HepG2 (cell line): ENCODE results near the gene CDH1. TPM values are rescaled to one million over a fixed set of nuclear protein-coding genes. Genes with fewer than 3 reads are reported as not detected.

ENCODE experiments used
- EP300 ChIP-seq, 3 experiments: sonication (generic) in 1 of 3; formaldehyde crosslinking in 1 of 3; IDR thresholded peaks; 2 replicates each; pipeline versions ENCODE4 v1.5.1 to v1.6.1; 2011 to 2020; ENCODE audit warnings: low read depth in 2 of 3, low read length in 2 of 3, borderline replicate concordance in 1 of 3, improper control_type of control experiment in 1 of 3, mild to moderate bottlenecking in 1 of 3, missing genetic modification reagents in 1 of 3, moderate library complexity in 1 of 3
- GFI1 ChIP-seq: sonication (generic); formaldehyde crosslinking; IDR thresholded peaks from 2 replicates; pipeline ENCODE4 v1.5.0; 2020; ENCODE audit warnings: missing genetic modification reagents, mild to moderate bottlenecking, borderline replicate concordance
- GLMP ChIP-seq: sonication (generic); formaldehyde crosslinking; IDR thresholded peaks from 2 replicates; pipeline ENCODE4 v1.9.0; 2021; ENCODE audit warnings: missing genetic modification reagents, mild to moderate bottlenecking, borderline replicate concordance
- HIVEP1 ChIP-seq: sonication (generic); formaldehyde crosslinking; IDR thresholded peaks from 2 replicates; pipeline ENCODE4 v1.4.0; 2020; ENCODE audit warnings: mild to moderate bottlenecking, missing genetic modification reagents
- KDM1A ChIP-seq: IDR thresholded peaks from 2 replicates; pipeline ENCODE4 v1.6.1; 2016; ENCODE audit warnings: missing compliant biosample characterization
- KDM2A ChIP-seq: sonication (generic); formaldehyde crosslinking; IDR thresholded peaks from 2 replicates; pipeline ENCODE4 v1.4.0; 2020; ENCODE audit warnings: low read depth, missing genetic modification reagents, borderline replicate concordance
- NFKBIZ ChIP-seq: IDR thresholded peaks from 2 replicates; pipeline ENCODE4 v1.6.1; 2018; ENCODE audit warnings: missing genetic modification reagents, missing compliant biosample characterization
- SOX5 ChIP-seq: IDR thresholded peaks from 2 replicates; pipeline ENCODE4 v1.6.1; 2016; ENCODE audit warnings: borderline replicate concordance
- TBX3 ChIP-seq: fragments of 450-650 bp; IDR thresholded peaks from 2 replicates; pipeline ENCODE4 v1.6.1; 2017; ENCODE audit warnings: antibody characterized with exemption, mild to moderate bottlenecking, inconsistent platforms, borderline replicate concordance
- ZBTB44 ChIP-seq: sonication (generic); formaldehyde crosslinking; IDR thresholded peaks from 2 replicates; pipeline ENCODE4 v1.4.0; 2020; ENCODE audit warnings: missing genetic modification reagents
- ZBTB7B ChIP-seq: sonication (generic); formaldehyde crosslinking; IDR thresholded peaks from 2 replicates; pipeline ENCODE4 v1.4.0; 2020; ENCODE audit warnings: missing genetic modification reagents
- ZNF121 ChIP-seq: sonication (generic); formaldehyde crosslinking; IDR thresholded peaks from 2 replicates; pipeline ENCODE4 v1.5.0; 2020; ENCODE audit warnings: mild to moderate bottlenecking, missing genetic modification reagents
- ZNF263 ChIP-seq: sonication (generic); formaldehyde crosslinking; IDR thresholded peaks from 2 replicates; pipeline ENCODE4 v1.4.0; 2020; ENCODE audit warnings: missing genetic modification reagents
- ZNF275 ChIP-seq: sonication (generic); formaldehyde crosslinking; IDR thresholded peaks from 2 replicates; pipeline ENCODE4 v1.8.0; 2022; ENCODE audit warnings: missing genetic modification reagents, mild to moderate bottlenecking, inconsistent platforms, borderline replicate concordance
- ZNF280B ChIP-seq: sonication (generic); formaldehyde crosslinking; IDR thresholded peaks from 2 replicates; pipeline ENCODE4 v1.5.0; 2020; ENCODE audit warnings: missing genetic modification reagents, mild to moderate bottlenecking, borderline replicate concordance
- ZNF343 ChIP-seq: sonication (generic); formaldehyde crosslinking; IDR thresholded peaks from 2 replicates; pipeline ENCODE4 v1.4.0; 2020; ENCODE audit warnings: mild to moderate bottlenecking, missing genetic modification reagents
- ZNF546 ChIP-seq: sonication (generic); formaldehyde crosslinking; conservative IDR thresholded peaks from 2 replicates; pipeline ENCODE4 v1.8.1; 2023; ENCODE audit warnings: mild to moderate bottlenecking, missing genetic modification reagents
- ZNF687 ChIP-seq: sonication (generic); formaldehyde crosslinking; IDR thresholded peaks from 2 replicates; pipeline ENCODE4 v1.5.1; 2020; ENCODE audit warnings: mild to moderate bottlenecking, missing genetic modification reagents, moderate library complexity
- ZNF713 ChIP-seq: sonication (generic); formaldehyde crosslinking; IDR thresholded peaks from 2 replicates; pipeline ENCODE4 v1.4.0; 2020; ENCODE audit warnings: mild to moderate bottlenecking, missing genetic modification reagents
- polyA plus RNA-seq, 8 experiments: library from polyadenylated mRNA; depleted of rRNA in 3 of 8; stranded (reverse) in 7 of 8; unstranded in 1 of 8; fragments of >200 nt; fragmentation: Illumina TruSeq in 4 of 8; extraction: Trizol in 4 of 8; gene quantifications; 2 replicates each; pipeline versions ENCODE4 v1.2.1 to v1.2.3, GENCODE V29; 2011 to 2016; ENCODE audit warnings: low read depth in 4 of 8, missing spikeins in 1 of 8, mixed read lengths in 1 of 8; ENCODE audit not compliant: insufficient read depth in 1 of 8
- total RNA-seq, 5 experiments: library from RNA; depleted of rRNA; stranded (reverse); fragments of >200 nt; fragmentation: Illumina TruSeq; extraction: Trizol; gene quantifications; 2 replicates each; pipeline ENCODE4 v1.2.3, GENCODE V29; 2016; ENCODE audit warnings: low read depth in 1 of 5

CDH1 gene
- total and polyA plus RNA-seq, 2 of the 13 experiments (the other 11 are each of a cell fraction or from before 2014, with no cell fraction given): 0.95 to 9.8 TPM

GRCh38 chr16:68744744-68745280, 7.7 kb downstream of the CDH1 start (continued):
- TF ChIP-seq ZNF687 (CRISPR knock-in tag) (peak; percentile 73), ZNF121 (CRISPR knock-in tag) (peak; percentile 85), ZNF280B (CRISPR knock-in tag) (no peak), ZNF713 (CRISPR knock-in tag) (0 out of 2 replicates have a peak, but pooled peaks have one; percentile 61), TBX3 (peak; percentile 74; the same call in 1 of the 2 replicates), KDM2A (CRISPR knock-in tag) (peak; percentile 74), NFKBIZ (CRISPR knock-in tag) (peak; percentile 95), ZNF275 (CRISPR knock-in tag) (0 out of 2 replicates have a peak, but pooled peaks have one; percentile 39), ZBTB7B (CRISPR knock-in tag) (peak; percentile 92; the same call in 1 of the 2 replicates), KDM1A (CRISPR knock-in tag) (peak; percentile 73), ZNF263 (CRISPR knock-in tag) (peak; percentile 77), ZNF546 (CRISPR knock-in tag) (peak; percentile 59; the same call in 1 of the 2 replicates), GFI1 (CRISPR knock-in tag) (peak; percentile 85), GLMP (CRISPR knock-in tag) (no peak), SOX5 (peak; percentile 85; the same call in 1 of the 2 replicates), EP300 (IDR thresholded peaks at IDR 0.05; ENCODE audit: low read depth in 2 of 2, low read length in 2 of 2) (peak; percentile 80 to 95; a peak in 3 of 4 replicates), EP300 (CRISPR knock-in tag; IDR thresholded peaks at IDR 0.05; ENCODE audit: borderline replicate concordance) (peak; percentile 88), ZNF343 (CRISPR knock-in tag) (no peak; the same call in 1 of the 2 replicates), ZBTB44 (CRISPR knock-in tag) (no peak), HIVEP1 (peak; percentile 58)
